DOHH2 (cell line): ENCODE data around the gene TAF1A.

Experiments used
- CTCF ChIP-seq: fragments of 200-600 bp; sonication (generic); IDR thresholded peaks from one replicate; pipeline ENCODE4 v1.5.1; 2014; ENCODE audit warnings: antibody characterized with exemption, mild to moderate bottlenecking, low read depth, low read length; ENCODE audit not compliant: poor library complexity, severe bottlenecking
- EZH2phosphoT487 ChIP-seq: fragments of 200-600 bp; sonication (generic); IDR thresholded peaks from 2 replicates; pipeline ENCODE4 v1.6.1; 2017; ENCODE audit warnings: borderline replicate concordance, mild to moderate bottlenecking, antibody characterized with exemption, low read length, moderate library complexity, mixed read lengths

GRCh38 chr1:222631611-222632208 lies 42.0 kb upstream of the TAF1A start:
- TF ChIP-seq CTCF (no peak), EZH2phosphoT487 (no peak)
